IMR-90 (cell line): ENCODE results near the gene KNG1. TPM values are rescaled to one million over a fixed set of nuclear protein-coding genes. Genes with fewer than 3 reads are reported as not detected.

Experiments used
- ATAC-seq: fragments of 200-7000 bp; cut with Tn5 transposase; 2 replicates; pipeline ENCODE4 v1.9.1; 2020; ENCODE audit warnings: low read depth, mild to moderate bottlenecking, moderate library complexity
- BruUV-seq: library from RNA; stranded (reverse); fragments of 400-500 nt; replicated peaks from 2 replicates; lab custom pipeline; 2021; lab: Mats Ljungman, UMichigan
- CTCF ChIA-PET: fragments of 300-600 bp; formaldehyde crosslinking; extraction: SDS; loops from one replicate; lab custom pipeline; 2021; ENCODE audit warnings: antibody characterized with exemption; lab: Yijun Ruan, JAX
- POLR2A ChIA-PET: fragments of 300-600 bp; sonication (Branson Sonifier 250); formaldehyde crosslinking; loops from one replicate; lab custom pipeline; 2022; ENCODE audit warnings: antibody characterized with exemption; ENCODE audit not compliant: unreplicated experiment; lab: Charles Lee
- DNase-seq: peaks from one replicate; pipeline ENCODE4 v3.0.0; 2013
- H2AFZ ChIP-seq: replicated peaks from 2 replicates; pipeline ENCODE3; 2013; ENCODE audit warnings: low read length, mild to moderate bottlenecking; ENCODE audit not compliant: poor library complexity
- H2AK5ac ChIP-seq: 2 replicates; pipeline ENCODE4 v1.6.1; 2013; ENCODE audit warnings: low read depth, low read length, inconsistent platforms
- H2AK9ac ChIP-seq: replicated peaks from 2 replicates; pipeline ENCODE3; 2013; ENCODE audit warnings: mild to moderate bottlenecking, low read depth, low read length, moderate library complexity; ENCODE audit not compliant: poor library complexity
- H2BK120ac ChIP-seq: 2 replicates; pipeline ENCODE4 v1.6.1; 2013; ENCODE audit warnings: low read depth, low read length, inconsistent platforms
- H2BK15ac ChIP-seq: 3 replicates; pipeline ENCODE4 v1.6.1; 2013; ENCODE audit warnings: low read depth, low read length, inconsistent platforms
- H2BK20ac ChIP-seq: 2 replicates; pipeline ENCODE4 v1.6.1; 2013; ENCODE audit warnings: low read depth, mild to moderate bottlenecking, inconsistent platforms, low read length, moderate library complexity
- H2BK5ac ChIP-seq: 2 replicates; pipeline ENCODE4 v1.6.1; 2013; ENCODE audit warnings: mild to moderate bottlenecking, low read depth, low read length, inconsistent platforms; ENCODE audit not compliant: poor library complexity, severe bottlenecking
- H3K14ac ChIP-seq: replicated peaks from 2 replicates; pipeline ENCODE4 v1.6.1; 2013; ENCODE audit warnings: low read depth, low read length, inconsistent platforms
- H3K18ac ChIP-seq: 2 replicates; pipeline ENCODE4 v1.6.1; 2013; ENCODE audit warnings: low read depth, low read length, control low read depth
- H3K23ac ChIP-seq: 2 replicates; pipeline ENCODE4 v1.6.1; 2013; ENCODE audit warnings: low read depth, low read length, inconsistent platforms
- H3K27ac ChIP-seq: 2 replicates; pipeline ENCODE4 v1.5.1; 2013; ENCODE audit warnings: mild to moderate bottlenecking, control low read depth, low read length; ENCODE audit not compliant: insufficient read depth
- H3K27me3 ChIP-seq: 2 replicates; pipeline ENCODE4 v1.6.1; 2013; ENCODE audit warnings: low read length; ENCODE audit not compliant: control insufficient read depth, insufficient read depth
- H3K36me3 ChIP-seq: 2 replicates; pipeline ENCODE4 v1.6.1; 2013; ENCODE audit warnings: low read length, mixed read lengths; ENCODE audit not compliant: control insufficient read depth, insufficient read depth
- H3K4ac ChIP-seq: 2 replicates; pipeline ENCODE4 v1.6.1; 2013; ENCODE audit warnings: low read depth, low read length, inconsistent platforms
- H3K4me1 ChIP-seq: 2 replicates; pipeline ENCODE4 v1.6.1; 2013; ENCODE audit warnings: low read length, mixed read lengths; ENCODE audit not compliant: control insufficient read depth, insufficient read depth
- H3K4me2 ChIP-seq: 2 replicates; pipeline ENCODE4 v1.6.1; 2013; ENCODE audit warnings: low read depth, mild to moderate bottlenecking, control low read depth, low read length, moderate library complexity
- H3K4me3 ChIP-seq: 2 replicates; pipeline ENCODE4 v1.5.1; 2013; ENCODE audit warnings: low read depth, mild to moderate bottlenecking, control low read depth, low read length, moderate library complexity; ENCODE audit not compliant: insufficient read depth
- H3K56ac ChIP-seq: 2 replicates; pipeline ENCODE4 v1.6.1; 2013; ENCODE audit warnings: low read length, inconsistent platforms; ENCODE audit not compliant: insufficient read depth; ENCODE audit errors: extremely low read depth
- H3K79me1 ChIP-seq, 2 experiments: 2 replicates each; pipeline ENCODE4 v1.6.1; 2013; ENCODE audit warnings: low read length in 2 of 2, inconsistent platforms in 1 of 2, low read depth in 1 of 2
- H3K9ac ChIP-seq: 2 replicates; pipeline ENCODE4 v1.6.1; 2013; ENCODE audit warnings: low read depth, low read length, control low read depth
- H3K9me1 ChIP-seq: 2 replicates; pipeline ENCODE4 v1.6.1; 2013; ENCODE audit warnings: low read length, inconsistent platforms; ENCODE audit not compliant: insufficient read depth
- H3K9me3 ChIP-seq: 2 replicates; pipeline ENCODE4 v1.6.1; 2013; ENCODE audit warnings: low read length; ENCODE audit not compliant: control insufficient read depth, insufficient read depth
- H4K20me1 ChIP-seq: 2 replicates; pipeline ENCODE4 v1.6.1; 2013; ENCODE audit warnings: low read length, inconsistent platforms; ENCODE audit not compliant: insufficient read depth
- H4K5ac ChIP-seq: 2 replicates; pipeline ENCODE4 v1.6.1; 2013; ENCODE audit warnings: mild to moderate bottlenecking, low read depth, low read length, control low read depth
- H4K8ac ChIP-seq, 2 experiments: 2 replicates each; pipeline ENCODE4 v1.6.1; 2013; ENCODE audit warnings: low read depth in 2 of 2, low read length in 2 of 2, control low read depth in 1 of 2, inconsistent platforms in 1 of 2
- H4K91ac ChIP-seq: 2 replicates; pipeline ENCODE4 v1.6.1; 2013; ENCODE audit warnings: low read depth, low read length, inconsistent platforms; ENCODE audit not compliant: insufficient read depth
- CEBPB ChIP-seq: IDR thresholded peaks from 2 replicates; pipeline ENCODE4 v1.6.1; 2012; ENCODE audit warnings: low read depth, low read length, improper control_type of control experiment
- FOS ChIP-seq: fragments of 150-350 bp; IDR thresholded peaks from 2 replicates; pipeline ENCODE4 v1.6.1; 2016; ENCODE audit warnings: low read depth, low read length
- MAFK ChIP-seq: IDR thresholded peaks from 2 replicates; pipeline ENCODE4 v1.6.1; 2012; ENCODE audit warnings: low read depth, low read length, improper control_type of control experiment
- MXI1 ChIP-seq: IDR thresholded peaks from 2 replicates; pipeline ENCODE4 v1.6.1; 2012; ENCODE audit warnings: low read depth, mild to moderate bottlenecking, low read length, moderate library complexity, borderline replicate concordance
- WGBS, 2 experiments: methylation state at CpG; one replicate each; pipeline versions ENCODE4 v1.1.5 to v1.1.7; 2013; ENCODE audit warnings: missing lambda C conversion rate in 2 of 2; ENCODE audit not compliant: insufficient read length in 1 of 2; ENCODE audit errors: extremely low coverage in 2 of 2; 5-methylcytosine and 5-hydroxymethylcytosine counted together
- dilution Hi-C: fragments of 300-500 bp; cut with HindIII; formaldehyde crosslinking; loops from one replicate; pipeline ENCODE4 v1.14.3; 2018; ENCODE audit warnings: low sequenced_read_pairs; ENCODE audit not compliant: unreplicated experiment
- in situ Hi-C: fragments of 300-500 bp; cut with MboI; formaldehyde crosslinking; loops from 3 replicates; pipeline ENCODE4 v1.14.3; 2019; ENCODE audit warnings: low sequenced_read_pairs, inconsistent platforms, mixed read lengths
- intact Hi-C: fragments of 100-400 bp; cut with micrococcal nuclease; formaldehyde crosslinking; loops from 2 replicates; pipeline ENCODE4 v1.10.0; 2022
- polyA plus RNA-seq, 3 experiments: library from polyadenylated mRNA; depleted of rRNA; stranded (reverse); fragments of >200 nt; gene quantifications; 2 replicates each; pipeline ENCODE4 v1.2.3, GENCODE V29; 2012; ENCODE audit warnings: low replicate concordance in 1 of 3
- total RNA-seq: library from RNA; depleted of rRNA; stranded (reverse); fragments of >200 nt; gene quantifications from 2 replicates; pipeline ENCODE4 v1.2.3, GENCODE V29; 2012
- TF ChIP-seq, protein P1 (sequence below): fragments of 150-350 bp; IDR thresholded peaks from 2 replicates; pipeline ENCODE4 v1.6.1; 2016; ENCODE audit warnings: low read depth, mild to moderate bottlenecking, low read length, moderate library complexity, borderline replicate concordance

Gene KNG1
- total and polyA plus RNA-seq, 2 of the 4 experiments (the other 2 are of a cell fraction): not detected

DNA sequence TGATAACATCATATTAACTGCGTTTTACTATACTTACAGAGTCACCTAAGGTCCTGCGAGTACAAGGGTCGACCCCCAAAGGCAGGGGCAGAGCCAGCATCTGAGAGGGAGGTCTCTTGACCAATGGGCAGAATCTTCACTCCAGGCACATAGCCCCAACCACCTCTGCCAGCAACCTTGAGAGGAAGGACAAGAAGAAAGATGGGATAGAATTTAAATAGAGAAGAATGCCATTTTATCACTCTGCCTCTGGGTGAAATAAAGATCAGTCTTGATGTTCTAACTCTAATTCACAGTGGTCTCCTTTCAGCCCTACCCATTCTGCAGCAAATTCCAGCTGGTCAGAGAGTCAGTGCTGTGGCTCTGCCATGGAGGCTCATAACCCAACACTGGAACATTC lies 26.5 kb downstream of the KNG1 start:
- no peak for DNase-seq
- Histone ChIP-seq H3K9me1 (no peaks in the 10 kb centered on the region), H2BK5ac (no peak overlapping the region), H3K27ac (no peak overlapping the region), H3K14ac (no peak overlapping the region), H3K9ac (no peak overlapping the region), H2BK120ac (no peak overlapping the region), H3K23ac (no peak overlapping the region), H3K56ac (no peak overlapping the region), H3K4me3 (no peak overlapping the region), H3K36me3 (no peaks in the 10 kb centered on the region), H3K4me1 (peaks cover 3% of the 10 kb centered on the region; the same call in 1 of the 2 replicates), H3K4me2 (peak overlapping the region; percentile 46), H2BK20ac (peak overlapping the region; percentile 49; the same call in 1 of the 2 replicates), H3K9me3 (no peaks in the 10 kb centered on the region), H4K8ac (no peak overlapping the region), H2AK5ac (peak overlapping the region; percentile 51), H4K5ac (no peak overlapping the region), H3K27me3 (no peaks in the 10 kb centered on the region; the same call in 1 of the 2 replicates), H4K91ac (no peak overlapping the region), H2AK9ac (no peak overlapping the region), H3K18ac (no peak overlapping the region), H3K4ac (peak overlapping the region; percentile 27; the same call in 1 of the 2 replicates), H2AFZ (no peak overlapping the region), H3K79me1 (no peaks in the 10 kb centered on the region), H4K20me1 (no peaks in the 10 kb centered on the region), H2BK15ac (no peak overlapping the region)
- ATAC-seq: no peak
- TF ChIP-seq CEBPB (no peak), FOS (no peak), MXI1 (no peak), MAFK (no peak)
- TF ChIP-seq, protein P1, sequence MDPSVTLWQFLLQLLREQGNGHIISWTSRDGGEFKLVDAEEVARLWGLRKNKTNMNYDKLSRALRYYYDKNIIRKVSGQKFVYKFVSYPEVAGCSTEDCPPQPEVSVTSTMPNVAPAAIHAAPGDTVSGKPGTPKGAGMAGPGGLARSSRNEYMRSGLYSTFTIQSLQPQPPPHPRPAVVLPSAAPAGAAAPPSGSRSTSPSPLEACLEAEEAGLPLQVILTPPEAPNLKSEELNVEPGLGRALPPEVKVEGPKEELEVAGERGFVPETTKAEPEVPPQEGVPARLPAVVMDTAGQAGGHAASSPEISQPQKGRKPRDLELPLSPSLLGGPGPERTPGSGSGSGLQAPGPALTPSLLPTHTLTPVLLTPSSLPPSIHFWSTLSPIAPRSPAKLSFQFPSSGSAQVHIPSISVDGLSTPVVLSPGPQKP: no peak
- ChIA-PET POLR2A (no interaction called here), CTCF (no interaction called here)
- no CpG with 5 or more reads among the region's 3 CpGs for WGBS, 2 experiments
- intact Hi-C loops: loop anchor here (5.0 kb wide), 1 partner anchor 1691 kb away; no protein-coding TSS in a partner anchor
- dilution Hi-C loops: no loop called here
- BruUV-seq: no TSS peak
- in situ Hi-C loops: no loop called here
